Sigmoid colon (tissue), 4 donors: ENCODE results near the gene SORCS2.

Experiments used
- CTCF ChIP-seq, 4 experiments: fragments of 450-650 bp in 3 of 4; fragments of 200-600 bp in 1 of 4; IDR thresholded peaks; one replicate each; pipeline ENCODE4 v1.5.1; 2016 to 2019; ENCODE audit warnings: antibody characterized with exemption in 4 of 4, mild to moderate bottlenecking in 3 of 4, moderate library complexity in 2 of 4
- EP300 ChIP-seq, 4 donors: sonication (generic); formaldehyde crosslinking; IDR thresholded peaks; one replicate each; pipeline ENCODE4 v1.6.1; 2017; ENCODE audit warnings: antibody characterized with exemption in 4 of 4
- POLR2AphosphoS5 ChIP-seq, 4 donors: sonication (generic); formaldehyde crosslinking; IDR thresholded peaks; one replicate each; pipeline ENCODE4 v1.6.1; 2017; ENCODE audit warnings: antibody characterized with exemption in 4 of 4

- TF ChIP-seq CTCF (IDR thresholded peaks at IDR 0.05) (no peak), POLR2AphosphoS5 (IDR thresholded peaks at IDR 0.05) (no peak), EP300 (IDR thresholded peaks at IDR 0.05) (no peak)
Observed at GRCh38 chr4:7646384-7647061, 454.2 kb downstream of the SORCS2 start.
